D721Med (cell line): ENCODE results near the gene EMILIN1.

Source experiments
- DNase-seq: peaks from one replicate; pipeline ENCODE4 v3.0.0; 2011; ENCODE audit warnings: low spot score; ENCODE audit not compliant: insufficient read length
- FAIRE-seq: peaks from 2 replicates; lab custom pipeline; 2011; peaks lifted over from hg19 to GRCh38; lab: Jason Lieb, UNC
- TF ChIP-seq, protein P1 (sequence below): IDR thresholded peaks from 2 replicates; pipeline ENCODE4 v1.5.1; 2012; ENCODE audit warnings: mild to moderate bottlenecking, control low read depth; ENCODE audit not compliant: insufficient read depth; ENCODE audit errors: missing control alignments

Gene EMILIN1

DNA sequence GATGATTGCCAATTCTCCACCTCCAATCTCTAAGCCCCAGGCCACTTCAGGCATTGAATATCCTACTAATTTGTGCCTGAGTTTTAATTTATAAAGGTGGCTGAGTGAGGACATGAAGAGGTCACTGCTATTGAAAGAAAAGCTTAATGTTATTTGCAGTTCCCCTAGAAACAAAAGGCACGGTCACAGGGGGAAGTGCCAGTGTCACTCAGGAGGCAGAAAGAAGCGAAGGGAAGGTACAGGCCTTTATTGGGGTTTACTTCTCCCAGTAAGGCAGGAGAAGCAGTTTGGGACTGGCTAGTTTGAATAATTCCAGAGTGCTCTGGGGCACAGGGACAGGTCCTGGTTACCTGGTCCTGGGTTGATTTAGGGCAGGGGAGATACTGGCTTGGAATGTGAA lies 43.5 kb downstream of the EMILIN1 start:
- TF ChIP-seq, protein P1, sequence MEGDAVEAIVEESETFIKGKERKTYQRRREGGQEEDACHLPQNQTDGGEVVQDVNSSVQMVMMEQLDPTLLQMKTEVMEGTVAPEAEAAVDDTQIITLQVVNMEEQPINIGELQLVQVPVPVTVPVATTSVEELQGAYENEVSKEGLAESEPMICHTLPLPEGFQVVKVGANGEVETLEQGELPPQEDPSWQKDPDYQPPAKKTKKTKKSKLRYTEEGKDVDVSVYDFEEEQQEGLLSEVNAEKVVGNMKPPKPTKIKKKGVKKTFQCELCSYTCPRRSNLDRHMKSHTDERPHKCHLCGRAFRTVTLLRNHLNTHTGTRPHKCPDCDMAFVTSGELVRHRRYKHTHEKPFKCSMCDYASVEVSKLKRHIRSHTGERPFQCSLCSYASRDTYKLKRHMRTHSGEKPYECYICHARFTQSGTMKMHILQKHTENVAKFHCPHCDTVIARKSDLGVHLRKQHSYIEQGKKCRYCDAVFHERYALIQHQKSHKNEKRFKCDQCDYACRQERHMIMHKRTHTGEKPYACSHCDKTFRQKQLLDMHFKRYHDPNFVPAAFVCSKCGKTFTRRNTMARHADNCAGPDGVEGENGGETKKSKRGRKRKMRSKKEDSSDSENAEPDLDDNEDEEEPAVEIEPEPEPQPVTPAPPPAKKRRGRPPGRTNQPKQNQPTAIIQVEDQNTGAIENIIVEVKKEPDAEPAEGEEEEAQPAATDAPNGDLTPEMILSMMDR, result no peak
- FAIRE-seq (no peak), DNase-seq (no peak)

DNA sequence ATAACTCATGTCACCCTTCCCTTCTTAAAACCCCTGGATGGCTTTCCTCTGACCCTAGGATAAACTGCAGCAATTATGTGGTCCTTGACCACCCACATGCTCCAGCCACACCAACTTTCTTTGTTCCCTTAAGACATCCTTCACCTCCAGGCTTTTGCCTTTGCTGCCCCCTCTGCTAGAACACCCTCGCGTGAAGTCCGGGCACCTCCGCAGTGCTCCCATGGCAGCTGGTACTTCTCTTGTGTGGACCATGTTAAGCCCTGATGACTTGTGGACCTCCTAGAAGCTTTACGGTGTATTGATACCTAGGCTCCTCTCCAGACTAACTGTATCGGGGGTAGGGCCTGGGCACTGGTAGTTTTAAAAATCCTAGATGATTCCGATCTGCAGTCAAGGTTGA lies 44.4 kb downstream of the EMILIN1 start:
- FAIRE-seq (no peak), DNase-seq (no peak)
- TF ChIP-seq, protein P1, result no peak

DNA sequence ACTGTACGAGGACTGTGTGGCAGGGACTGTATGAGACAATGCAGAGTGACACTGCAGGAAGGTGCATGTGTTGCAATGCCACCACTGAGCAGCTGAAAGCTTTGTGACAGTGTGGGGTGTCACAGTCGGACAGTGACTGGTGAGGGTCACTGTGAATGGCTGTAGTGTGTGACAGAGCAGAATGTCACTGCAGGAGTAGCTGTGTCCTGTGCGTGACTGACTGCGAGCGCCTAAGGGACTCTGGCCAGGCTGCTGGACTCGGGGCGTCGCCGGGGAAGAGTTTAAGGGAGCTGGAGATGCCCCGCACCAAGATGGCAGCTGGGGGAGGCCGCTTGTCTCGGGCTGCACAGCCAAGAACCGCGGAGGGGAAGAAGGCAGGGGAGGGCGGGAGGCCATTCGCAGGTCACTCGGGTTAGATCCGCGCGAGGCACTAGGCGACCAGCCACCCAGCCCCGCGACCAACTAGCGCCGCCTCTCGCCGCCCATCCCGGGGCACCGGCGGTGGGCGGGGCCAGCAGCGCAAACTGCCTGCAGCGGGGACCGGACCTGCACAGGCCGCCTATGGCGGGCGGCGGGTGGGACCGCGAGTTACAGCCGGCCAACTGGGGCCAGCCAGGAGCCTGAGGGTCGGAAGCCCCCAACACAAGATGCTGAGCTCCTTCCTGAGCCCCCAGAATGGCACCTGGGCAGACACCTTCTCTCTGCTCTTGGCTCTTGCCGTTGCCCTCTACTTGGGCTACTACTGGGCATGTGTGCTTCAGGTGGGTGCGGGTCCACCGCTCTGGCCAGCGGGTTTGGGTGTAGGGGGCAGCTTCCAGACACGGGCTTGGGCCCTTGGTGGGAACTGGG lies 45.1 kb downstream of the EMILIN1 start, which contains the start of gene ABHD1:
Gene ABHD1, plus strand, starts transcription at position 514 of the 849 bp plus-strand sequence. Its CDS starts 134 bp downstream, at position 648.
- DNase-seq, result peak; percentile 44
- TF ChIP-seq, protein P1, result peak; percentile 8
- FAIRE-seq, result no peak

DNA sequence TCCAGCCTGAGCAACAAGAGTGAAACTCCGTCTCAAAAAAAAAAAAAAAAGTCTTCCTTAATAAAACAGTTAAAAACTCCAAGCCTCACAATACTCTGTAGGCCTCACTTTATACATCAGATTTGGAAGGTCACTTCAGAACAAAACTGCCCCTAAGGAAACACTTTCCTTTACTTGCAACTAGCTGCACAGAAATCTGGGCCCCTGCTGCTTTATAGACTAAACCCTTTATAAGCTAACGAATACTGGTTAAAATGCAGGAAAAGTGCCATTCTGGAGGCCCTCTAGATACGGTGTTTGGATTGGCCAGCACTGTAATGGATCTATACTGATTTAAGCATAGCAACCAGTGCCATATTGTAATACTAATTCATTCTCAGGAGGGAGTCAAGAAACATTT lies 46.7 kb downstream of the EMILIN1 start:
- no peak for FAIRE-seq
- no peak for DNase-seq
- TF ChIP-seq, protein P1, result no peak

DNA sequence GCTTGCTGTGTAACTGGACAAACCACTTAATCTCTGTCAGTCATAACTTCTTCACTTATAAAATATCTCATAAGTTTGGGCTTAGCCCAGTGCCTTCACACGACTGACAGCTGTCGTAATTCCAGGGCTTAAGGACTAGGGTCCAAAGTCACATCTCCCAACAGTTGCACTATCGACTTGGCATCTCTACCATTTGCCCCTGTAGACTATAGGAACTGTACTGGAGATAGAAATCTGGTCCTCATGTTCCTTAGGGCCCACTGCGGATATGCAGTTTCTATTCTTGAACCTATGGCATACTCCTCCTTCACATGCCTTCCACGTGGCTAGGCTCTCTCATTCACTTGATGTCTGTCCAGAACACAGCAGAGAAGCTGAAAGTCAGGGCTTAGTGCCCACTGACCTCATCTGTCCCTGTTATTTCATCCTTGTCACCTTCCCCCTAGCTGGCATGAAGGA lies 47.9 kb downstream of the EMILIN1 start:
- TF ChIP-seq, protein P1, result no peak
- FAIRE-seq (no peak), DNase-seq (no peak)

DNA sequence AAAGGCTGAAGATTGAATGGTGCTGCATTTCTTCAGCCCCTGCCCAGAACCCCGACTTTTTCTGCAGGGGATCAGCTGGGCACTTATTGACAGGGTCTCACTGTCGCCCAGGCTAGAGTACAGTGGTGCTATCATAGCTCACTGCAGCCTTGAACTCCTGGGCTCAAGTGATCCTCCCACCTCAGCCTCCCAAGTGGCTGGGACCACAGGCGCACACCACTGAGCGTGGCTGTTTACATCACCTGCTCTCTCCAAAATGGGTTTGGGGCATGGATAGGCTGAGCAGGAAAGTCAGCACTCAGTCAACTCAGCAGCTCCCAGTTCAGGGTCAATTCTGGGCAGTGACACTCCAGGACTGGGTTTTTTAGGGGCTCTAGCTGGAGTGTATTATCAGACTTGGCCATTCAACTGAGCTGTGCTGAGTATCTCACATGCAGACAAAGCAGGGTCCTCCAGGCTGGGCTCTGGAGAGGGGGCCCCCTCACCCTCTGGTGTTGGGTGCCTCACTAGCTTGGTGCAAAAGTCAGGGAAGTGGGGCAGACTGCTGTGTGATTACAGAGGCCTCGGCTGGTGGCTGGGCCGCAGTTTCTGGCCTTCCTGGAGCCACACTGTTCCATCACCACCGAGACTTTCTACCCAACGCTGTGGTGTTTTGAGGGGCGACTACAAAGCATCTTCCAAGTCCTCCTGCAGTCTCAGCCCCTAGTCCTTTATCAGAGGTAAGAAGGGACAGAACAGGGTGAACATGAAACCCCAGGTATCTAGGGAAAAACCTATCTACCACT lies 49.7 kb downstream of the EMILIN1 start:
- DNase-seq, result no peak
- FAIRE-seq, result no peak
- TF ChIP-seq, protein P1, result no peak
